GM12892 (cell line): ENCODE data around the gene SEPTIN1.

Experiments used
- POLR2A ChIP-seq: IDR thresholded peaks from 2 replicates; pipeline ENCODE4 v1.6.1; 2011; ENCODE audit warnings: low read depth, low read length, control low read depth
- TAF1 ChIP-seq: IDR thresholded peaks from 2 replicates; pipeline ENCODE4 v1.6.1; 2011; ENCODE audit warnings: low read depth, mild to moderate bottlenecking, control low read depth, low read length, borderline replicate concordance

DNA sequence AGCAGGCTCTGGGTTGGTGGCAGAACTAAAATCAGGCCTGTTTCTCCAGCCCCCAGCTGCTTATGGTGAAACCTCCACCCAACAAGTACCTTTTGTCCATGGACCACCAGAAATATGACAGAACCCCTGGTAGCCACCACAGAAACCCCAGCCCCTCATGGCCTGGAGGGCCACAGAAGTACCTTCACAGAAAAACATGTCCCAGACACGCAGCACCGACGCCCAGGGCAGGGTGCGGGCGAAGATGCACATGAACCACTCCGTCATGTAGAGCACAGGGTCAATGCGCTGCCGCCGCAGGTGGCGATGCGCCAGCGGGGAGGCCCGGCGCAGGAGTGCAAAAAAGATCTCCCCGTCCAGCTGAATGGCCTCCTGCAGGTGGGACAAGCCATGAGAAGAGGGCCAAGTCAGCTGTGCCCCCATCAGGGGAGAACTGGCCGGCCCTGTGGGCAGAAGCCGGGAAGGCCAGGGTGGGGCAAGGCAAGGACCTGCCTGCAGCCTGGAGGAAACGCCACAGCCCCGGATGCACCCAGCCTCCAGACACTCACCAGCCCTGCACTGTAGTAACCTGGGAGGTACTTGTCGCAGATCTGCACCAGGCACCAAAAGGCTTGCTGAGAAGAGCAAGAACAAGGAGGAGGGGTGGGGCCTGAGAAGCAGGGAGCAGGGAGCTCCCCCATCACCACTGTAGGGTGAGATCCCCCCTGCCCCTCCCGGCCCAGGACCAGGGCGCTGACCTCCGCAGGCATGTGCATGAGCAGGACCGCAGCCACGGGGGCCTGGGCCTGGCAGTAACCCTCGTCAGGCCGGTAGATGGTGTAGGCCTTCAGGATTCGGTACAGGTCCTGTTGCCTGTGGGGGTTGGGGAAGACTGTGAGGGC is 23.1 kb downstream of the SEPTIN1 start:
- TF ChIP-seq TAF1 (no peak), POLR2A (no peak)
